OCI-LY1 (cell line): ENCODE results near the gene RAB22A.

Source experiments
- H2AFZ ChIP-seq: fragments of 200-600 bp; sonication (generic), shearing (Covaris generic); 2 replicates; pipeline ENCODE4 v1.6.0; 2014; ENCODE audit warnings: antibody characterized with exemption, mild to moderate bottlenecking, low read length
- H3F3A ChIP-seq: fragments of 200-600 bp; sonication (generic), shearing (Covaris generic); 2 replicates; pipeline ENCODE4 v1.6.0; 2014; ENCODE audit warnings: mild to moderate bottlenecking, antibody characterized with exemption, low read length, moderate library complexity; ENCODE audit not compliant: insufficient read depth
- H3K27ac ChIP-seq: fragments of 200-600 bp; sonication (generic); 2 replicates; pipeline ENCODE4 v1.5.1; 2014; ENCODE audit warnings: low read length, mixed run types, mild to moderate bottlenecking, low read depth; ENCODE audit not compliant: poor library complexity, severe bottlenecking
- H3K27me3 ChIP-seq: fragments of 200-600 bp; sonication (generic); 2 replicates; pipeline ENCODE4 v1.6.0; 2014; ENCODE audit warnings: antibody characterized with exemption, mild to moderate bottlenecking, low read length, moderate library complexity; ENCODE audit not compliant: insufficient read depth
- H3K36me3 ChIP-seq: fragments of 200-600 bp; sonication (generic); 2 replicates; pipeline ENCODE4 v1.6.1; 2014; ENCODE audit warnings: mild to moderate bottlenecking, antibody characterized with exemption, low read length, moderate library complexity, mixed read lengths; ENCODE audit not compliant: insufficient read depth
- H3K4me1 ChIP-seq: fragments of 200-600 bp; sonication (generic); 2 replicates; pipeline ENCODE4 v1.5.1; 2014; ENCODE audit warnings: mild to moderate bottlenecking, low read length, moderate library complexity; ENCODE audit not compliant: insufficient read depth, severe bottlenecking
- H3K4me2 ChIP-seq: fragments of 200-600 bp; sonication (generic), shearing (Covaris generic); 2 replicates; pipeline ENCODE4 v1.6.1; 2014; ENCODE audit warnings: low read length
- H3K4me3 ChIP-seq: fragments of 200-600 bp; sonication (generic); 2 replicates; pipeline ENCODE4 v1.5.1; 2014; ENCODE audit warnings: low read length, low read depth, mild to moderate bottlenecking, mixed read lengths; ENCODE audit not compliant: poor library complexity, severe bottlenecking
- H3K79me2 ChIP-seq: fragments of 200-600 bp; shearing (Covaris generic); 2 replicates; pipeline ENCODE4 v1.6.1; 2016; ENCODE audit warnings: mixed run types, low read length, mixed read lengths; ENCODE audit not compliant: insufficient read depth
- H3K9ac ChIP-seq: fragments of 200-600 bp; sonication (generic), shearing (Covaris generic); 2 replicates; pipeline ENCODE4 v1.6.1; 2014; ENCODE audit warnings: mild to moderate bottlenecking, low read length, mixed read lengths
- H3K9me2 ChIP-seq: fragments of 200-600 bp; sonication (generic), shearing (Covaris generic); 2 replicates; pipeline ENCODE4 v1.6.1; 2014; ENCODE audit warnings: low read depth, mild to moderate bottlenecking, low read length, mixed read lengths
- H3K9me3 ChIP-seq: fragments of 200-600 bp; shearing (Covaris generic); 2 replicates; pipeline ENCODE4 v1.6.1; 2014; ENCODE audit warnings: low read length, mixed read lengths
- H4K20me1 ChIP-seq: fragments of 200-600 bp; sonication (generic), shearing (Covaris generic); 2 replicates; pipeline ENCODE4 v1.6.0; 2016; ENCODE audit warnings: mild to moderate bottlenecking, low read length; ENCODE audit not compliant: insufficient read depth
- EZH2 ChIP-seq: fragments of 200-600 bp; sonication (generic), shearing (Covaris generic); IDR thresholded peaks from 2 replicates; pipeline ENCODE4 v1.8.0; 2017; ENCODE audit warnings: borderline replicate concordance, mixed run types, mild to moderate bottlenecking, antibody characterized with exemption, low read length, moderate library complexity, mixed read lengths
- TF ChIP-seq, protein P1 (sequence below): fragments of 200-600 bp; sonication (generic), shearing (Covaris generic); IDR thresholded peaks from 2 replicates; pipeline ENCODE4 v1.5.1; 2017; ENCODE audit warnings: mild to moderate bottlenecking, antibody characterized with exemption, low read length, moderate library complexity, mixed read lengths

The RAB22A gene

GRCh38 chr20:58360936-58361335 is 51.4 kb downstream of the RAB22A start:
- TF ChIP-seq EZH2 = no peak
- TF ChIP-seq, protein P1, sequence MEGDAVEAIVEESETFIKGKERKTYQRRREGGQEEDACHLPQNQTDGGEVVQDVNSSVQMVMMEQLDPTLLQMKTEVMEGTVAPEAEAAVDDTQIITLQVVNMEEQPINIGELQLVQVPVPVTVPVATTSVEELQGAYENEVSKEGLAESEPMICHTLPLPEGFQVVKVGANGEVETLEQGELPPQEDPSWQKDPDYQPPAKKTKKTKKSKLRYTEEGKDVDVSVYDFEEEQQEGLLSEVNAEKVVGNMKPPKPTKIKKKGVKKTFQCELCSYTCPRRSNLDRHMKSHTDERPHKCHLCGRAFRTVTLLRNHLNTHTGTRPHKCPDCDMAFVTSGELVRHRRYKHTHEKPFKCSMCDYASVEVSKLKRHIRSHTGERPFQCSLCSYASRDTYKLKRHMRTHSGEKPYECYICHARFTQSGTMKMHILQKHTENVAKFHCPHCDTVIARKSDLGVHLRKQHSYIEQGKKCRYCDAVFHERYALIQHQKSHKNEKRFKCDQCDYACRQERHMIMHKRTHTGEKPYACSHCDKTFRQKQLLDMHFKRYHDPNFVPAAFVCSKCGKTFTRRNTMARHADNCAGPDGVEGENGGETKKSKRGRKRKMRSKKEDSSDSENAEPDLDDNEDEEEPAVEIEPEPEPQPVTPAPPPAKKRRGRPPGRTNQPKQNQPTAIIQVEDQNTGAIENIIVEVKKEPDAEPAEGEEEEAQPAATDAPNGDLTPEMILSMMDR = no peak
- Histone ChIP-seq H3K9me2 (no peaks in the 10 kb centered on the region), H2AFZ (no peak overlapping the region), H3K36me3 (peaks cover 35% of the 10 kb centered on the region; the same call in 1 of the 2 replicates), H3K4me3 (no peak overlapping the region), H3F3A (no peaks in the 10 kb centered on the region), H4K20me1 (no peaks in the 10 kb centered on the region), H3K4me1 (no peaks in the 10 kb centered on the region), H3K27me3 (no peaks in the 10 kb centered on the region), H3K9ac (no peak overlapping the region), H3K27ac (no peak overlapping the region), H3K9me3 (no peaks in the 10 kb centered on the region), H3K4me2 (no peak overlapping the region), H3K79me2 (no peaks in the 10 kb centered on the region)

DNA sequence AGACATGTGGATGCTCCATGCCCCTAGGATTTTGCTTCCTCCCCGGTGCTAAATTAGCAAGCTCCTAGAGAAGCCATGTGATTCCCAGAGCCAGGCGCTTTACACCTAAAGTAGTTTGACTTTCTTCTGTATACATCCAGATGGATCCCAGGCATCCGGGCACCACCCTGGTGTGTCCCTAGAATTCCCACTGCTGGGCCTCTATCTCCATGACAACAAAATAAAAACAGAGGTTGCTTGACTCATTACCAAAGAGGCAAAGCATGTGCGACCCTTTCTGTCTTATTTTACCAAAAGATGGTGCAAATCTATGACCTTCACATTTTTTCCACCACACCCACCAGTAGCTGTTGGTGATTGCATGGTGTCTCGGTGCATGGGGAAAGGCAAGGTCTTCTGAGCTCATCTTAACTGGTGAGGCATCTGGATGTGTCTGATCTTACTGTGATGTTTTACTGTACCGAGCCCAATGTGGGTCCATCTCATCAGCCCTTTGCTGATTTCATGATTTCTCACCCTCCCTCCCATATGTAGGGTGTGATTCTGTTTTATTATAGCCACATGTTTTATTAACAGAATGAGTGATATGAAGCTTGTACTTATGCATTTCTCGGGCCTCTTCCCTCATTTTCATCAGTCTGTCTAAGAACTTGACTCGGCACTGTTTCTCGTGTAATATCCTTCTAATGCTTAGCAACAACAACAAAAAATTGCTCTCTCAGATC is 52.1 kb downstream of the RAB22A start:
- H3K36me3 ChIP-seq = peaks cover 29% of the 10 kb centered on the region; the same call in 1 of the 2 replicates

GRCh38 chr20:58362206-58362516 is 52.6 kb downstream of the RAB22A start:
- H3K9ac ChIP-seq = no peak overlapping the region
- no peak overlapping the region for H3K27ac ChIP-seq
- no peaks in the 10 kb centered on the region for H3K79me2 ChIP-seq
- H3K9me3 ChIP-seq = no peaks in the 10 kb centered on the region
- no peaks in the 10 kb centered on the region for H3K27me3 ChIP-seq
- peaks cover 24% of the 10 kb centered on the region; the same call in 1 of the 2 replicates for H3K36me3 ChIP-seq
- no peak overlapping the region for H3K4me2 ChIP-seq
- H4K20me1 ChIP-seq = no peaks in the 10 kb centered on the region
- H3K4me3 ChIP-seq = no peak overlapping the region
- no peak overlapping the region for H2AFZ ChIP-seq
- H3K9me2 ChIP-seq = no peaks in the 10 kb centered on the region
- no peaks in the 10 kb centered on the region for H3F3A ChIP-seq
- H3K4me1 ChIP-seq = no peaks in the 10 kb centered on the region
- TF ChIP-seq, protein P1 = no peak
- TF ChIP-seq EZH2 = no peak

More for the DNA sequence above, 52.1 kb downstream of the RAB22A start:
- H3K4me3 ChIP-seq = no peak overlapping the region
- no peaks in the 10 kb centered on the region for H3K9me2 ChIP-seq
- no peak overlapping the region for H3K9ac ChIP-seq
- H4K20me1 ChIP-seq = no peaks in the 10 kb centered on the region
- H3K4me1 ChIP-seq = no peaks in the 10 kb centered on the region
- no peak overlapping the region for H3K4me2 ChIP-seq
- no peak overlapping the region for H3K27ac ChIP-seq
- H3K79me2 ChIP-seq = no peaks in the 10 kb centered on the region
- no peak for TF ChIP-seq EZH2
- TF ChIP-seq, protein P1 = no peak
- no peaks in the 10 kb centered on the region for H3K9me3 ChIP-seq
- H3K27me3 ChIP-seq = no peaks in the 10 kb centered on the region
- H2AFZ ChIP-seq = no peak overlapping the region
- no peaks in the 10 kb centered on the region for H3F3A ChIP-seq
